Type B pancreatic cell (in vitro differentiated cells): Measurements from ENCODE around the gene COPRS. TPM values are rescaled to one million over a fixed set of nuclear protein-coding genes. Genes with fewer than 3 reads are reported as not detected.
"Not testable (repeated sequence)": the region's sequence is repeated elsewhere in the genome, so short reads cannot be mapped to it uniquely, and the experiment has no call there.

Experiments
- DNase-seq: peaks from one replicate; pipeline ENCODE4 v3.0.0; 2021; ENCODE audit warnings: mixed read lengths; ENCODE audit not compliant: unreplicated experiment; ENCODE audit errors: extremely low spot score
- H3K27ac Mint-ChIP-seq: 2 replicates; pipeline ENCODE4 v1.8.0; 2021; ENCODE audit warnings: mild to moderate bottlenecking, mixed read lengths
- H3K27me3 Mint-ChIP-seq: 2 replicates; pipeline ENCODE4 v1.8.0; 2021; ENCODE audit warnings: mixed read lengths
- H3K36me3 Mint-ChIP-seq: 2 replicates; pipeline ENCODE4 v1.8.0; 2021; ENCODE audit warnings: mixed read lengths
- H3K4me1 Mint-ChIP-seq: one replicate; pipeline ENCODE4 v1.8.0; 2021; ENCODE audit warnings: mixed read lengths; ENCODE audit not compliant: unreplicated experiment
- H3K4me3 Mint-ChIP-seq: 2 replicates; pipeline ENCODE4 v1.8.0; 2021; ENCODE audit warnings: mild to moderate bottlenecking, mixed read lengths
- H3K9me3 Mint-ChIP-seq: 2 replicates; pipeline ENCODE4 v1.8.0; 2021; ENCODE audit warnings: mixed read lengths
- CTCF ChIP-seq: fragments of 200-600 bp; sonication (generic); conservative IDR thresholded peaks from 2 replicates; pipeline ENCODE4 v1.5.0; 2021; ENCODE audit warnings: antibody characterized with exemption, mild to moderate bottlenecking
- total RNA-seq: library from RNA; stranded (reverse); gene quantifications from 2 replicates; pipeline ENCODE4 v1.2.1, GENCODE V29; 2021; ENCODE audit warnings: low replicate concordance

Gene COPRS
- total RNA-seq, 1 donor from 2014 or later = 46.0 TPM

- no peaks in the 10 kb centered on the region for H3K9me3 Mint-ChIP-seq
- H3K36me3 Mint-ChIP-seq = no peaks in the 10 kb centered on the region
- H3K27me3 Mint-ChIP-seq = no peaks in the 10 kb centered on the region
- H3K4me3 Mint-ChIP-seq = no peak overlapping the region
- no peak for DNase-seq
- TF ChIP-seq CTCF = no peak
- H3K4me1 Mint-ChIP-seq = peaks cover 3% of the 10 kb centered on the region
- no peak overlapping the region for H3K27ac Mint-ChIP-seq
These were observed 43.8 kb downstream of the COPRS start for GRCh38 chr17:31815212-31815730.

- H3K36me3 Mint-ChIP-seq = no peaks in the 10 kb centered on the region
- no peak overlapping the region for H3K4me3 Mint-ChIP-seq
- no peaks in the 10 kb centered on the region for H3K27me3 Mint-ChIP-seq
- no peak for TF ChIP-seq CTCF
- no peak for DNase-seq
- H3K9me3 Mint-ChIP-seq = no peaks in the 10 kb centered on the region
- no peak overlapping the region for H3K27ac Mint-ChIP-seq
- H3K4me1 Mint-ChIP-seq = peaks cover 3% of the 10 kb centered on the region
These were observed 47.9 kb downstream of the COPRS start for GRCh38 chr17:31811101-31811500.

- not testable (repeated sequence) for H3K36me3 Mint-ChIP-seq, H3K4me3 Mint-ChIP-seq, H3K27ac Mint-ChIP-seq, H3K9me3 Mint-ChIP-seq, H3K27me3 Mint-ChIP-seq, DNase-seq, H3K4me1 Mint-ChIP-seq
These were observed 49.2 kb downstream of the COPRS start for GRCh38 chr17:31809876-31810275.

- Mint-ChIP-seq H3K4me3 (no peak overlapping the region), H3K27ac (no peak overlapping the region), H3K4me1 (peaks cover 7% of the 10 kb centered on the region), H3K9me3 (no peaks in the 10 kb centered on the region), H3K27me3 (no peaks in the 10 kb centered on the region), H3K36me3 (no peaks in the 10 kb centered on the region)
- DNase-seq = no peak
- no peak for TF ChIP-seq CTCF
These were observed 50.5 kb downstream of the COPRS start for GRCh38 chr17:31808521-31809050.

GRCh38 chr17:31807846-31808245, 51.2 kb downstream of the COPRS start:
- Mint-ChIP-seq H3K27me3 (no peaks in the 10 kb centered on the region), H3K27ac (no peak overlapping the region), H3K4me1 (peaks cover 7% of the 10 kb centered on the region), H3K4me3 (no peak overlapping the region), H3K36me3 (no peaks in the 10 kb centered on the region), H3K9me3 (no peaks in the 10 kb centered on the region)
- DNase-seq = no peak
- TF ChIP-seq CTCF = no peak

- no peak for DNase-seq
These were observed 52.1 kb downstream of the COPRS start for GRCh38 chr17:31806921-31807320.

More at GRCh38 chr17:31806921-31807320, 52.1 kb downstream of the COPRS start:
- no peak for TF ChIP-seq CTCF
- Mint-ChIP-seq H3K27me3 (no peaks in the 10 kb centered on the region), H3K36me3 (no peaks in the 10 kb centered on the region), H3K4me1 (peaks cover 7% of the 10 kb centered on the region), H3K4me3 (no peak overlapping the region), H3K9me3 (no peaks in the 10 kb centered on the region), H3K27ac (no peak overlapping the region)
